Duodenal mucosa (tissue), 2 donors: ENCODE measurements around the gene RABGEF1.
"Not testable (repeated sequence)": the region's sequence is repeated elsewhere in the genome, so short reads cannot be mapped to it uniquely, and the experiment has no call there.

Source experiments
- H3K27ac ChIP-seq: one replicate; pipeline ENCODE4 v1.7.0; 2013; ENCODE audit warnings: low read depth, low read length
- H3K27me3 ChIP-seq, 2 donors: one replicate each; pipeline ENCODE4 v1.7.0; 2013; ENCODE audit warnings: low read length in 2 of 2, control low read depth in 1 of 2; ENCODE audit not compliant: insufficient read depth in 2 of 2, control insufficient read depth in 1 of 2
- H3K36me3 ChIP-seq, 2 donors: one replicate each; pipeline ENCODE4 v1.7.0; 2013; ENCODE audit warnings: low read length in 2 of 2, control low read depth in 1 of 2; ENCODE audit not compliant: insufficient read depth in 2 of 2, control insufficient read depth in 1 of 2
- H3K4me1 ChIP-seq, 2 donors: one replicate each; pipeline ENCODE4 v1.7.0; 2013; ENCODE audit warnings: low read length in 2 of 2, control low read depth in 1 of 2; ENCODE audit not compliant: insufficient read depth in 2 of 2, control insufficient read depth in 1 of 2
- H3K4me3 ChIP-seq, 2 donors: one replicate each; pipeline ENCODE4 v1.7.0; 2013; ENCODE audit warnings: low read length in 2 of 2, low read depth in 1 of 2
- H3K9ac ChIP-seq, 2 donors: one replicate each; pipeline ENCODE4 v1.7.0; 2013; ENCODE audit warnings: low read length in 2 of 2, low read depth in 1 of 2
- H3K9me3 ChIP-seq, 2 donors: one replicate each; pipeline ENCODE4 v1.7.0; 2013; ENCODE audit warnings: low read length in 2 of 2, control low read depth in 1 of 2; ENCODE audit not compliant: control insufficient read depth in 1 of 2

Gene RABGEF1

DNA sequence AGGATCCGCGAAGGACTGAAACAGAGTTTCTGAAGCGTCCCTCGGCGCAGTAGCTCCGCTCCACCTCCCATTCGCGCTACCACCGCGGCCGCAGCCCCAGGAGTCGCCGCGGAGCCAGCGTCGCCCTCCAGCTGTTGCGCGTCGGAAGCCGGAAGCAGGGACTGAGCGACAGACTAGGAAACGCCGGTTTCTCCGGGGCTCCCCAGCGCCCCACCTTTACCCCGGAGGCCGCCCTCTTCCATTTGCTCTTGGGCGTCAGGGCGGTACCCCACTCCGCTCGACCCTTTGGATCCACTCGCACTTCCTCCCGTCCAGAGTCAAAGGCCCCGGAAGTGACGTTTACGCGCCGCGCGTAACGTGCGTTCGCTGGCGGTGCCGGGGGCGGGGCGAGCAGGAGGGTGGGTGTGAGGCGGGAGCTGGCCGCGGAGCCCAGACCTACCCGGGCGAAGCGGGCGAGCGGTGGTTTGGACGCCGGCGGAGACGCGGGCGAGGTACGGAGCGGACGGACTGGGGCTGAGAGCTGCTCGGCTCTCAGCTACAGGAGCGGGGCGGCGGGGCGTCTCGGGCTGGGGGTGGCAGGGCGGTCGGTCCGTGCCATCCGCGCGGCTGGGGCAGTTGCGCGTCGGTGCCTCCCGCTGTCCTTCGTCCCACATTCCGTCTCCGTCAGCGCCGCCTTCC is at the start of gene RABGEF1:
TSS of gene RABGEF1 (plus strand) at position 432 of the 678 bp plus-strand sequence. CDS start 31,167 bp downstream, outside the sequence.
- peaks cover 7 to 10% of the 10 kb centered on the region in 2 donors for H3K9me3 ChIP-seq
- peaks cover 0 to 4% of the 10 kb centered on the region in 2 donors for H3K4me1 ChIP-seq
- peaks cover 0 to 6% of the 10 kb centered on the region in 2 donors for H3K36me3 ChIP-seq
- peak within 1 kb of the TSS; percentile 80 to 94 for H3K4me3 ChIP-seq
- peak within 1 kb of the TSS; percentile 92 for H3K9ac ChIP-seq
- H3K27ac ChIP-seq, result peak within 1 kb of the TSS; percentile 99
- no peaks in the 10 kb centered on the region for H3K27me3 ChIP-seq

DNA sequence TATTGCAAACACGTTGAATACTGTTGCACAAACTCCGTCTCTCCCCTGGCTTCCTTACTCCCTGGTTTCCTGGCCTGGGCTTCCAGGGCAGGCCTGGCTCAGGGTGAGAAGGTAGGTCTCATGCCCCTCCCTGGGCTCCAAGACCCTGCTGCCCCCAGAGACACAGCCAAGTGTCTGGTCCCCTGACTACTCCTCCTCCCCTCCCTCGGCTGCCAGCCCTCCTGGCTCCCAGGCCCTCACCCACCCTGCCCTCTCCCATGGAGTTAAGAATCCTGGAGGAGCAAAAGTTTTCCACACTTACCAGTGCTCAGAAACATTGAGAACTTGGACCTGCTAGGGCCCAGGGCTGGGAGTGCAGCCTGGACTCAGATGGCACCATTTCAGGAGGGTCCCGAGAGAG is 47.2 kb upstream of the RABGEF1 start:
- Histone ChIP-seq H3K9me3 (no peaks in the 10 kb centered on the region), H3K9ac (no peak overlapping the region), H3K27me3 (no peaks in the 10 kb centered on the region), H3K4me1 (no peaks in the 10 kb centered on the region), H3K36me3 (no peaks in the 10 kb centered on the region), H3K4me3 (no peak overlapping the region), H3K27ac (no peak overlapping the region)

DNA sequence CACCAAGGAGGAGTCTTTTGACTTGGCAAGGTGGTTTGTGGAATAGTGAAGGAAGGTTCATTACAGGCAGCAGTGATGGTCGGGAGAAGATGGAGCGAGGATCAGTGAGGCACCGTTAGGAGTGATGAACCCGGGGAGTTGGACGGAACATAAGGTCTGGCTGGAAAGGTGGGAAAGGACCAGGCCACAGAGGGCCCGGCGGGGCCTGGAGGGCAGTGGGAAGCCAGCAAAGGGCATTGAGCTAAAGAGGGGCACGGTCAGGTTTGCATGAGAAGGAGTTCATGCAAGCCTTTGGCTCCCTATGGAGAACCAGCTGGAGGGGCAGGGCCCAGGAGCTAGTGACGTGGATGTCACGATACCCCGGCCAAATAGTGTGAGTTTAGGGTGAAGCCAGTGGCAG is 46.2 kb upstream of the RABGEF1 start:
- H3K27ac ChIP-seq, result no peak overlapping the region
- no peak overlapping the region for H3K4me3 ChIP-seq
- no peaks in the 10 kb centered on the region for H3K27me3 ChIP-seq
- no peaks in the 10 kb centered on the region for H3K36me3 ChIP-seq
- no peak overlapping the region for H3K9ac ChIP-seq
- no peaks in the 10 kb centered on the region for H3K9me3 ChIP-seq
- H3K4me1 ChIP-seq, result no peaks in the 10 kb centered on the region

DNA sequence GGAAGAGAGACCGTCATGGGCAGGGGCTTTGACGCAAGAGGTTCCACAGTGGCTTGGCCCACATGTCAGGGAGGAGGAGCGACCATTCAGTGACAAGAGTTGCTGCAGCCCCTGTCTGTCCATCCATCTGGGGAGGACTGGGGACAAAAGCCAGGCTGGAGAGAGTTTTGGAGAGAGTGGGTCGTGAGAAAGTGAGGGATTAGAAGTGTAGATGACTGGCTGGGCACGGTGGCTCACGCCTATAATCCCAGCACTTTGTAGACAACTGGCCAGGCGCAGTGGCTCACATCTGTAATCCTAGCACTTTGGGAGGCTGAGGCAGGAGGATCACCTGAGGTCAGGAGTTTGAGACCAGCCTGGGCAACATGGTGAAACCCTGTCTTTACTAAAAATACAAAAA is 45.1 kb upstream of the RABGEF1 start:
- not testable (repeated sequence) for H3K4me3 ChIP-seq, H3K36me3 ChIP-seq, H3K27ac ChIP-seq, H3K4me1 ChIP-seq, H3K9ac ChIP-seq, H3K27me3 ChIP-seq, H3K9me3 ChIP-seq

DNA sequence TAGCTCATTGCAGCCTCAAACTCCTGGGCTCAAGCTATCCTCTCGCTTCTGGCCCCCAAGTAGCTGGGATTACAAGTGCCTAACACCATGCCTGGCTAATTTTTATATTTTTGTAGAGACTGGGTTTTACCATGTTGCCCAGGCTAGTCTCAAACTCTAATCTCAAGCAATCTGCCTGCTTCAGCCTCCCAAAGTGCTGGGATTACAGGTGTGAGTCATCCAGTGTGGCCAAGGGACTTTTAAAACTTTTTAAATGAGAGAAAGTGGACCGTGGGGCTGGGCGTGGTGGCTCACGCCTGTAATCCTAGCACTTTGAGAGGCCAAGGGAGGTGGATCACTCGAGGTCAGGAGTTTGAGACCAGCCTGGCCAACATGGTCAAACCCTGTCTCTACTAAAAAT is 44.4 kb upstream of the RABGEF1 start:
- H3K9ac ChIP-seq, H3K36me3 ChIP-seq, H3K4me3 ChIP-seq, H3K27ac ChIP-seq, H3K27me3 ChIP-seq, H3K4me1 ChIP-seq, H3K9me3 ChIP-seq: not testable (repeated sequence)

DNA sequence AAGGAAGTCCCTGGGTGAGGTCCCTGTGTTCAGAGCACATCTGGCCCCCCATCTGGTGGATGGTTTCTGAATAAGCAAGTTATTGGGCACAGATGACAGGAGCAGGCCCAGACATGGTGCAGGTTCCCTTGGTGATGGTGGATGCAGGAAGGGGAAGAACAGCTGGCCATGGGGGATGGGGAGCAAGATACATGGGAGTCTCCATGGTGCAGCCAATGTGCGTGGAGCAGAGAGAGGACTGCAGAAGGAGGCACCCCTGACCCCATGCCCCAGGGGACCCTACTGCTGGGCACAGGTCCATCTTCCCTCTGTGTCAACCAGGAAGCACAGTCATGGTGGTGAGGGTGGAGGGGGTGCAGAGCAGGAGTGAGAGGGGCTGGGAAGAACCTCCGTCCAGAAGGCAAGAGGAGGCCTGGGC is 43.8 kb upstream of the RABGEF1 start:
- no peak overlapping the region for H3K4me3 ChIP-seq
- H3K36me3 ChIP-seq, result no peaks in the 10 kb centered on the region
- no peaks in the 10 kb centered on the region for H3K27me3 ChIP-seq
- H3K9ac ChIP-seq, result no peak overlapping the region
- H3K9me3 ChIP-seq, result no peaks in the 10 kb centered on the region
- no peaks in the 10 kb centered on the region for H3K4me1 ChIP-seq
- H3K27ac ChIP-seq, result no peak overlapping the region

DNA sequence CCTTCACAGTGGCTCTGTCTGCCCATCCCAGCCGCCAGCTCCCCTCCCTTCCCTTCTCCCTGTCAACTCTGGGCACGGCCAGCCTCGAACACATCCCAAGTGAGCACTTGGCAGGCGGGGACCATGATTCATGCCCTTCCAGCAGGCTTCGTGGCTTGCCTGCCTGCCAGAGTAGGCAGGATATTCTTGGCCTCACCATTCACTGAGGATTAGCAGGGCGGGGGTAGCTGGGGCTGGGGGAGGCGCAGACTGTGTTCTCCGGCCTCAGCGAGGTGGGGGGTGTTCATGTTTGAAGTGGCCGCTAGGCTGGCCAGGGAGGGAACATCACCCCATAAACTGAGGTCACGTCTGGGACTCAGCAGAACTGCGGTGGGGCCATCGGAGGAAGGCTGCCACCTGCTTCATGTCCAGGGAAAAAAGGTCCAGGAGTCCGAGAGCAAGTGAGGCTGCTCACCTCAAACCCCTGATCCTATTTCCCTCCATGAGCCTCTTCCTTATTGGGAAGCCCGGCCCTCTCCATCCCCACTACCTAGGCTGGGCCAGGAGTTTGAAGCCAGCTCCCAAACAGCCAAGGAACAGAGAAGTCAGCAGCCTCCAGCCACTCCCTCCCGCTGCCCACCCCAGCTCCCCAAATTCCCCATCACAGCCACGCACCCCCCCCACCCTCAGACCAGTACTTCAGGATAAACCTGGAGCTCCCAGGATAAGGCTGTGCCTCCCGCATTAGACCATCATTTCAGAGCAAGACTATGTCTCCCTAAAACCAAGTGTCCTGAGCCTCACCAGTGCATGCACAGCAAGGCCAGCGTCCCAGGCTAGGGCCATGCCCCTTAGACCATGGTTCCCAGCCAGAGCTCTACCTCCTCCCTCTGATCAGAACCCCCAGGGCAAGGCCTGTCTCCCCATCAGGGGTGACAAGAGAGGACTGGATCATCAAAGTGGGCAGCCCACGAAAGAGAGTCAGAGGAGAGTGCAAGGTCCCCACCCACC is 42.8 kb upstream of the RABGEF1 start:
- no peak overlapping the region for H3K27ac ChIP-seq
- no peaks in the 10 kb centered on the region for H3K4me1 ChIP-seq
- H3K36me3 ChIP-seq, result no peaks in the 10 kb centered on the region
- H3K4me3 ChIP-seq, result no peak overlapping the region
- no peaks in the 10 kb centered on the region for H3K9me3 ChIP-seq
- H3K27me3 ChIP-seq, result no peaks in the 10 kb centered on the region
- no peak overlapping the region for H3K9ac ChIP-seq

DNA sequence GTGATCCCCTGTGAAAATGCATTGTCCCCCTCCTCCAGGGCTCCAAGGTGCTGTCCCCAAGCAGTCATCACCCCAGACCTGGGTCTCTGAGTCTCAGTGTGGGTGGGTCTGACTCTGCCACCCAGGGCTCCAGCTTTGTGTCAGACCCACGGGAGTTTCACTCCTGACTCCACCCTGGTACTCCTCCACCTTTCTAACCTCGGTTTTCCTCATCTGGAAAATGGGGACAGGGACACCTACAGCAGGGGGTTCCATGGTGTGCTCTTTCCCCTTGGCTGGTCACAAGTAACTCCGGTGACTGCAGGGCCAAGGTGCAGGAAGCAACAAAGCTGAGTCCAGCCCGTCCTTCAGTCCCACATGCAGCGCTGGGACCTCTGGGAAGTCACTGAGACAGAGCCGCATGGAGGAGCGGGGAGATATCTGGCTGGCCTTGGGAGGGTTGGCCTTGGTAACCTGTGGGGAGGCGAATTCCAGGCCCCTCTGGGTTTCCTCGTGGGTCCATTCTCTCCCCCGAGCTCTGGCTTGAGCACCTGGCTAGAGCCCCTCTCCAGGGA is 41.8 kb upstream of the RABGEF1 start:
- Histone ChIP-seq H3K27me3 (no peaks in the 10 kb centered on the region), H3K36me3 (no peaks in the 10 kb centered on the region), H3K4me3 (no peak overlapping the region), H3K27ac (no peak overlapping the region), H3K9ac (no peak overlapping the region), H3K4me1 (no peaks in the 10 kb centered on the region), H3K9me3 (no peaks in the 10 kb centered on the region)

DNA sequence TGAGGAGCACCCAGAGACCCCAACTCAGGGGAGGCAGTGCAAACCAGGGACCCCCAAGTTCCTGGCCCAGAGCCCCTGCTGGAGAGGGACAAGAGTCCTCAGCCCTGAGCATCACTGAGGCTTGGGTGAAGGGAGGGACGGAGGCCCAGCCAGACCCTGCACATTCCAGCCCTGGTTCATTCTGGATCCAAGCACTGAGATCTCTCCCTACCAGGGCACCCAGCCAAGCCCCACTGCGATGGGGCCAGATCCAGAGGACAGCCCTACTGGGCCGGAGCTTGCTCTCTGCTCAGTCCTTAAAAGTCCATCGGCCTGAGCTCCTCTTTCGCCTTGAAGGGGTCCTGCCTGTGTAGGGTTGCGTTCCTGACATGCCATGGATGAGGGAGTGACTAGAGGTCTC is 40.5 kb upstream of the RABGEF1 start:
- Histone ChIP-seq H3K9ac (no peak overlapping the region), H3K9me3 (no peaks in the 10 kb centered on the region), H3K27me3 (no peaks in the 10 kb centered on the region), H3K27ac (no peak overlapping the region), H3K36me3 (peaks cover 0 to 3% of the 10 kb centered on the region in 2 donors), H3K4me3 (no peak overlapping the region), H3K4me1 (no peaks in the 10 kb centered on the region)

DNA sequence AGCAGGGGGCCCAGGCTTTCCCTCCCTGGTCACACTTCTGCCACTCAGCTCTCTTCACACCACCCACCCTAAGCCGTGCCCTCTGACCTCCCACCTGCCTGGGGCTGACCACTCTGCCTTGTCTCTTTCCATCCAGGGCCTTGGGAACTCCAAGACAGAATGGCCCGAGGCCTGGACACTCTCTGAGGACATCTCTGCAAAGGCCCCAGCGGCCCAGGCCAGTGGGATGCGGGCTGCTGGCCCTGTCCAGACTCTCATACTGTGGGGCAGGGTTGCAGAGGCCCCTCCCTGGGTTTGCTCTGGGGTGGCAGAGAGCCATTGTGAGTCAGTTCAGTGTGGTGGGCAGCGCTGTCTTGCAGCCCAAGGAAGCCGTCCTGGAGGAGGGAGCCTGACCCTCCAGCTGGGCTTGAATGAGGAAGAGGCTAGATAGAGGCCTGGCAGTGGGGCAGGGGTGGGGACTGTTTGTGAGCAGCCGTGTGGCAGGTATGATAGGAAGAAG is 39.9 kb upstream of the RABGEF1 start:
- Histone ChIP-seq H3K27ac (no peak overlapping the region), H3K27me3 (no peaks in the 10 kb centered on the region), H3K4me3 (no peak overlapping the region), H3K9me3 (no peaks in the 10 kb centered on the region), H3K4me1 (no peaks in the 10 kb centered on the region), H3K9ac (no peak overlapping the region), H3K36me3 (peaks cover 0 to 3% of the 10 kb centered on the region in 2 donors)
